ENCODE measurements around the gene HOXC12. TPM values are rescaled to one million over a fixed set of nuclear protein-coding genes. Genes with fewer than 3 reads are reported as not detected.

Gene HOXC12
- total RNA-seq, 2 experiments from 2014 or later, result not detected

GRCh38 chr12:53992377-53992889 is 37.7 kb downstream of the HOXC12 start:
- Mint-ChIP-seq H3K36me3 (peaks cover 2% of the 10 kb centered on the region), H3K4me1 (peaks cover 31% of the 10 kb centered on the region), H3K4me3 (no peak overlapping the region), H3K27me3 (peaks cover 100% of the 10 kb centered on the region), H3K27ac (no peak overlapping the region), H3K9me3 (no peaks in the 10 kb centered on the region)
- ATAC-seq (ENCODE audit: low read depth), result no peak
- POLR2A ChIA-PET, result no interaction called here
- DNase-seq, result no peak

DNA sequence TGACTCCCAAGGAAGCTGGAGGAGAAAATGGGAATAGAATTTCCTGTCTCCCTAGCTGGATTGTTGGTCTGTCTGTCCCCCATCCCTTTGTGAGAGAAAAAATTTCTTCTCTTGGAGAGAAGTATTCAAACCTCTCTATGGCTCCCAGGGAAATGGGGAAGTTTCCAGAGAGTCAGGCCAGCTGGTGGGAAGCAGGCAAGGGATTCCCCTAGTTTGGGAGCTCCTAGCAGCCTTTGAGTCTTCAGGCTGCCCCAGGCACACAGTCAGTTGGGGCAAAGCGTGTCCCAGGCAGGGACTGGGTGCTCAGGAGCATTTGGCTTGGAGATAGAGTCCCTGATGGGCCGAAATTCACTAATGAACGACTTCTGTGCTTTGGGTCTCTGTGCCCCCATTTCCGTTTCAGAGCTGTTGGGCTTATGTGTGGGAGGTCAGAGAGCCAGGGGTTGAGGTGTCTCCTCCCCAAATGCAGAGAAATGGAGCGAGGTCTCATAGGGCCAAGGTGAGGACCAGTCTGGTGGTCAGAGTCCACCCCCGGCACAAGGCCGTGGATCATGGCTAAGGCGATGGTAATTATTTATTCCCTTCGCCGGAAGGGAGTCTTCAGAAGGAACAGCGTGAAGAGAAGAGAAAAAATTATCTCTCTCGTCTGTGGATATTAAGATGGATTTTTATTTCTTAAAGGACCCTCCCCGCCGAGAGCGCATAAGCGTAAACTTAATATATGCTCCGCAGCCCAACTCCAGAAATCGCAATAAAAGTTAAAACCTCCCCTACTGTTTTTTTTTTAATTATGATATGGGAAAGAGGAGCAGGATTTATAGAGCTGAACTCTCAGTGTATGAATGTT is 38.7 kb downstream of the HOXC12 start:
- ATAC-seq (ENCODE audit: low read depth), result no peak
- POLR2A ChIA-PET, result no interaction called here
- H3K4me3 Mint-ChIP-seq, result no peak overlapping the region
- H3K27me3 Mint-ChIP-seq, result peaks cover 100% of the 10 kb centered on the region
- no peak for DNase-seq
- peaks cover 29% of the 10 kb centered on the region for H3K4me1 Mint-ChIP-seq
- peaks cover 2% of the 10 kb centered on the region for H3K36me3 Mint-ChIP-seq
- no peaks in the 10 kb centered on the region for H3K9me3 Mint-ChIP-seq
- H3K27ac Mint-ChIP-seq, result peak overlapping the region; percentile 23

DNA sequence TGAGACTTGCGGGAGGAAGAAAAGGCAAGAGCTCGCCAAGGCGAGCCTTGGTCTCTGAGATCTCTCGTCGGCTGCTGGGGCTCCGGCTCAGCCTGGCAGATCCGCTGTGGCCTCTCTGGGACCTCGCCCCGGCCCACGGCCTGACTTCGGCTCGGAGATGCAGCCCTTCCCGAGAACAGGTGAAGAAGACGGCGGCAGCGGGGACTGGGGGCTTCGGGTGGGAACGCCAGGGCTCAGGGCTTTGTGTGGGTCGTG is 39.2 kb downstream of the HOXC12 start:
- peaks cover 27% of the 10 kb centered on the region for H3K4me1 Mint-ChIP-seq
- H3K27ac Mint-ChIP-seq, result peak overlapping the region; percentile 66
- peak overlapping the region; percentile 37 for H3K4me3 Mint-ChIP-seq
- POLR2A ChIA-PET, result no interaction called here
- peaks cover 100% of the 10 kb centered on the region for H3K27me3 Mint-ChIP-seq
- H3K36me3 Mint-ChIP-seq, result peaks cover 2% of the 10 kb centered on the region
- no peaks in the 10 kb centered on the region for H3K9me3 Mint-ChIP-seq
- ATAC-seq (ENCODE audit: low read depth) (no peak), DNase-seq (no peak)

- Mint-ChIP-seq H3K27me3 (peaks cover 100% of the 10 kb centered on the region), H3K4me3 (peak overlapping the region; percentile 86), H3K4me1 (peaks cover 22% of the 10 kb centered on the region), H3K9me3 (no peaks in the 10 kb centered on the region), H3K36me3 (peaks cover 2% of the 10 kb centered on the region), H3K27ac (peak overlapping the region; percentile 66)
- DNase-seq (no peak), ATAC-seq (ENCODE audit: low read depth) (no peak)
- POLR2A ChIA-PET, result no interaction called here
Observed at GRCh38 chr12:53994264-53995001, 39.7 kb downstream of the HOXC12 start.

DNA sequence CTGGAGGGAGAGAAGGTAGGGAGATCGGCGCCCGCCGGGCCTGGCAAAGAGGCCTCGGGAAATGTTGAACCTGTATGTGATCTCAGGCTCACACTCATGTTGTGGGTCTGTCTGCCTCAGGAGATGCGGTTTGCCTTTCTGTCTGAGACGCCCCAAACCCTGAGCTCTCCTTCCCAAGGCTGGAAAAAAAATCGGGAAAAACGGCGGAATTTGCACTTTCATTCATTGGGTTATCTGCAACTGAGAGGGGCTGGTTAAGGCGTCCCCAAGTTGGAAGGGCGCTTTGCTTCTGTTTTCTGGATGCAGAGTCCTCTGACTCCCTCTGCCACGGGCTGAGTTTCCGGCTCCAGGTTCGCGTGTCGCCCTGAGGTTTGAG is 40.3 kb downstream of the HOXC12 start:
- Mint-ChIP-seq H3K36me3 (peaks cover 2% of the 10 kb centered on the region), H3K4me3 (peak overlapping the region; percentile 86), H3K27me3 (peaks cover 100% of the 10 kb centered on the region), H3K9me3 (no peaks in the 10 kb centered on the region), H3K4me1 (peaks cover 21% of the 10 kb centered on the region), H3K27ac (no peak overlapping the region)
- POLR2A ChIA-PET, result no interaction called here
- DNase-seq, result no peak
- peak; percentile 51 for ATAC-seq (ENCODE audit: low read depth)

DNA sequence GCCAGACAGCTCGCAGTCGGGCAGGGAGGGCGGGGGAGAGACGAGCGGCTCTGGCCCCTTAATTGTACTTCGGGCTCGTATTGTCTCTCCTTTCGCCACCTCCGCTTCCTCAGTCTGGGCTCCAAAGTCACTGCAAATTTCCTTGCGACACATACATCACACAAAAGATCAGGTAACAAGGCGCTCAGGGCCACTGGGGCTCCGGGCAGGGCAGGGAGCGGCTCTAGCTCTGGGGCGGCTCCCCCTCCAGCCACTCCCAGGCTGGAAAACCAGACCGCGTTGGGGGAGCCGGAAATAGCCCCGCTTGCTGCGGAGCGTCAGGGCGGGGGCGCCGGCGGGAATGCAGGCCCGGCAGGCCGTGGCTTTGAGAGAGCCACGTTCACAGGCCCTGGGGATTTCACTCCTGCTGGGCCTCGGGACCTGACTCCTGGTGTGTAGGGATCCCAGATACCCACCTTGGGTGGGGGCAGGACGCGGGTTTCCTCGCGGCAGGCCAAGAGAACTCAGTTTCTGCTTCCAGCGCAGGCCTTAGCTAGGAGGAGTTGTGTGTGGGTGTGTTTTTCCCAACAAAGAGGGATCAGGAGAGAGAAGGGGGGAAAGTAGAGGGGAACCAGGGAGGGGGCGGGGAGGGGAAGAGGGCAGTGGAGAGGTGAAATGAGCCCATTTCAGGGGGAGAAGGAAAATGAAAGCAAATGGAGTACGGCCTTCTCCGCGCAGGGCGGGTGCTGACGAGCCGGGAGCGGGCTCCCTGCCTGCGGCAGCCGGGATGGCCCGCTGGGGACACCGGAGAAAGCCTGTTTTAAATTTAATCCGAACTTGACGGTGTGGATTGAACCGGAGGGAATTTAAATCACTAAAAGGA is 40.9 kb downstream of the HOXC12 start:
- Mint-ChIP-seq H3K27ac (no peak overlapping the region), H3K36me3 (peaks cover 2% of the 10 kb centered on the region), H3K9me3 (no peaks in the 10 kb centered on the region), H3K27me3 (peaks cover 100% of the 10 kb centered on the region), H3K4me3 (peak overlapping the region; percentile 86), H3K4me1 (peaks cover 17% of the 10 kb centered on the region)
- ATAC-seq (ENCODE audit: low read depth) (peak; percentile 27), DNase-seq (no peak)
- POLR2A ChIA-PET, result no interaction called here

DNA sequence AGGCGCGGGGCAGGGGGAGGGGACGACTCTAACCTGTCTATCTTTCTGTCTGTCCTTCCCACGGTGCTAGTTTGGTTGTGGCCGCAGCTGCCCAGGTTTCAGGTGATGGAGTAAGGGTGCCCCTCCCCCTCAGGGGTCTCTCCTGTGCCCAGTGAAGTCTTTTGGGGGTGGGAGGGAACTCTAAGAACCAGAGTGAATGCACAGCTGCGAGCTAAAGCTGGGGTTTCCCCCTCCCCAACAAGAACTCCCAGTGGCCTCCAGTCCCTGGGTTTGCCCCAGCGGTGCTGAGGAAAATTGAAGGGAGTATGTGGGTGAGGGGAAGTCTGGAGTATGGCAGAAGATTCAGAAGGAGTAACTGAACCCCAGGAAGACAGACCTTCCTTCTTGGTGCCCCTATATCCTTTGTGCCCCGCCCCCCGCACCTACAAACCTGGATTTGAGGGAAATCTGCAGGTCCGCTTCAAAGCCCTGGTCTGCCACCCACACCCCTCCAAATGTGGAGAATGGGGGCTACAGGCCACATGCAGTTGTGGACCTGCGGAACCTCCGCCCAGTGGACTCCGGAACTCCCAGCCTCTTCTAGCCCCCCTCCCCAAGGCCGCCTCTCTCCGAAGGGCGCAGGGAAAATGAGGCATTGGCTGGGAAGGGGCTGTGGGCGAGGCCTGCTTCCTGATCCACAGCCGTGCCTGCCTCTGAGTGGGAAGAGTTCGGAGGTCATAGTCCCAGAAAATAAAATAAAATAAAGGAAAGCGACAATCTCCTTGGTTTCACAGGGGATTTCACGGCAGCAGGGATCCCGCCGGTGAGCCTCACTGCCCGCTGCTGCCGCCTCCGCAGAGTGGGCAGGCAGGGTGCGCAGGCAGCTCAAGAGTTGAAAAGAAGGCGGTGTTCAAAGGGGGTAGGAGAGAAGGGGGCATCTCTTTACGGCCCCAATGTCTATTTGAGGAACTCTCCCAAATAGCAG is 41.8 kb downstream of the HOXC12 start:
- POLR2A ChIA-PET, result no interaction called here
- Mint-ChIP-seq H3K27me3 (peaks cover 100% of the 10 kb centered on the region), H3K36me3 (peaks cover 2% of the 10 kb centered on the region), H3K4me3 (peak overlapping the region; percentile 86), H3K4me1 (peaks cover 17% of the 10 kb centered on the region), H3K27ac (no peak overlapping the region), H3K9me3 (no peaks in the 10 kb centered on the region)
- ATAC-seq (ENCODE audit: low read depth), result no peak
- DNase-seq, result no peak

- peak overlapping the region; percentile 23 for H3K4me3 Mint-ChIP-seq
- no peak overlapping the region for H3K27ac Mint-ChIP-seq
- POLR2A ChIA-PET, result no interaction called here
- no peak for DNase-seq
- H3K27me3 Mint-ChIP-seq, result peaks cover 100% of the 10 kb centered on the region
- H3K4me1 Mint-ChIP-seq, result peaks cover 18% of the 10 kb centered on the region
- H3K36me3 Mint-ChIP-seq, result peaks cover 2% of the 10 kb centered on the region
- ATAC-seq (ENCODE audit: low read depth), result no peak
- no peaks in the 10 kb centered on the region for H3K9me3 Mint-ChIP-seq
Observed at GRCh38 chr12:53997204-53998109, 42.8 kb downstream of the HOXC12 start.

DNA sequence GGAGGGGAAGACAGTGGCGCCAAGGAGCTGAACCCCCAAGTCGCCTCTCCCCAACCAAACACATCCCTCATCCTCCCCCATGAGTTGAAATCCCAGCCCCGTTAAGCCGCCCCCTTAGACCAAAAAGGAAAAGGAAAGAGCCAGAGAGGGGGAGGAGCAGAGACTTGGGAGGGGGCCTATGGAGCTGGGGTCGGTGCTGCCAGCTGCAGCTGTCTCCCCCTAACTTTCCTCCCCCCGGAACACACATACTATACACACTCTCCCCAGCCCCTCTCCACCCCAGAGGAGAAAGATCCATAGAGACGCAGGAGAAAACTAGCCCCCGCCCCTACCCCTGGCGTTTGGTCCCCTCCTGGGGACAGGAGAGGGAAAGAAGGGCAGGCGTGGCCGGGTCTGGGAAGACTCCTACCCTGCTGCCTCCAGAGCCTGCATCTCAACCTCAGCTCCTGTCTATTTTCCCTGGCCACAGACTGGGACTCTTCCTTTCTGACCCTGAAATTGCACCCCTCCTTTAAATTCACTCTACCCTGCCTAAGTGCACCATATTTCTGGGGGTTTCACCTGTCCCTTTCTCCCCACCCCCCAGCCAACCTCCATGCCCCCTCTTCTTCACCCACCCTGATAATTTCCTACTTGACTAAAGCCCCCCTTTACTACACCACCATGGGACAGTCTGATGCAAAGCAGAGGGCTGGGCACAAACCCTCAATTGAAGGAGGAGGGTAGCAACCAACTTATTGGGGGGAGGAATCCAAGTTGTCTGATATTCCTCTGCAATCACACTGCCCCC is 43.6 kb downstream of the HOXC12 start:
- DNase-seq, result no peak
- no peaks in the 10 kb centered on the region for H3K9me3 Mint-ChIP-seq
- H3K27ac Mint-ChIP-seq, result no peak overlapping the region
- H3K4me1 Mint-ChIP-seq, result peaks cover 20% of the 10 kb centered on the region
- H3K36me3 Mint-ChIP-seq, result peaks cover 2% of the 10 kb centered on the region
- no peak for ATAC-seq (ENCODE audit: low read depth)
- POLR2A ChIA-PET, result no interaction called here
- no peak overlapping the region for H3K4me3 Mint-ChIP-seq
- H3K27me3 Mint-ChIP-seq, result peaks cover 100% of the 10 kb centered on the region

GRCh38 chr12:53998900-53999236 is 44.2 kb downstream of the HOXC12 start:
- Mint-ChIP-seq H3K4me1 (peaks cover 19% of the 10 kb centered on the region), H3K27ac (no peak overlapping the region), H3K4me3 (no peak overlapping the region), H3K36me3 (peaks cover 2% of the 10 kb centered on the region), H3K27me3 (peaks cover 100% of the 10 kb centered on the region), H3K9me3 (no peaks in the 10 kb centered on the region)
- ATAC-seq (ENCODE audit: low read depth) (no peak), DNase-seq (no peak)
- POLR2A ChIA-PET, result no interaction called here

GRCh38 chr12:53999559-54000115 is 44.9 kb downstream of the HOXC12 start:
- Mint-ChIP-seq H3K4me3 (peak overlapping the region; percentile 25), H3K27me3 (peaks cover 100% of the 10 kb centered on the region), H3K9me3 (no peaks in the 10 kb centered on the region), H3K27ac (no peak overlapping the region), H3K4me1 (peaks cover 15% of the 10 kb centered on the region), H3K36me3 (peaks cover 2% of the 10 kb centered on the region)
- POLR2A ChIA-PET, result interaction anchor here (0.6 to 1.6 kb wide), 2 partner anchors 18 to 895 kb away, joined by 4 read pairs; no protein-coding TSS in a partner anchor
- ATAC-seq (ENCODE audit: low read depth) (no peak), DNase-seq (no peak)
